Hematopoietic multipotent progenitor cell treated with erythropoietin and hydrocortisone succinate and interleukin-3 and kit ligand, for 15 days (in vitro differentiated cells): Measurements from ENCODE around the gene UNC119.
A peak's percentile ranks its signal among the peaks of the same experiment; 100 is the strongest.
"Not testable (repeated sequence)": the region's sequence is repeated elsewhere in the genome, so short reads cannot be mapped to it uniquely, and the experiment has no call there.

Source experiments
- DNase-seq: peaks from one replicate; pipeline ENCODE4 v3.0.0-alpha.2; 2015; ENCODE audit warnings: low spot score

The UNC119 gene

DNA sequence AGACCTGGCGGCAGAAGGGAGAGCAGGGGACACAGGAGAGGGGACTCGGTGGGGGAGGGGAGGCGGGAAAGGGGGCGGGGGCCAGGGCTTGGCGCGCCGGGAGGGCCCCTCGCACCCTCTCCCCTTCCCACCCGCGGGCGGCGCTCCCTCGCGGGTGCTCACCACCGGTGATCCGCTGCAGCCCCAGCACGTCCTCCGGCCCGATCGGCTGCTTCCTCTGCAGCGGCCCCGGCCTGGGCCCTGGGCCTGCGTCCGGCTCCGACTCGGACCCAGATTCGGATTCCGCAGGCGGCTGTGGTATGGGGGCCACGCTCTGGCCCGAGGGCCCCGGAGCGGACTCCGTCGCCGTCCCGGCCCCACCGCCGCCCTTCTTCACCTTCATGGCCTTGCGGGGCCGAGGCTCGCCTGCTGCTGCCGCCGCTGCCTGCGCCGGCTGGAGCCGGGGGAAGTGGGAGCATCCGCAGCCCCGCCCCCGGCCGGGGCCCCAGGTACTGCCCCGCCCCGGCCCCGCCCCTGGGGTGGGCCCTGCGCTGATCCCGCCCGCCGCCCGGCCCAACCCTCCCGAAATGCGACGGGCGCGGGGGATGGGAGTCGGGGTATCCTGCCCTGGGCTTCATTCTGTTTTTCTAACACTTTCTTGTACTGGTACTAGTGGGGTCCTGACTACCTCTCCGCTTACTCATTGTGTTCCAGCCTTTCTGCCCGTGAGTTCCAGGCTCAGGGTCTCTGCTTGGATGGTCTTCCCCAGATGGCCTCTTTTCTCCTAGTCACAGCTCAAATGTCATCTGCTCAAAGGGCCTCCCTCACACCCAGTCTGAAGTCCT is at the start of gene UNC119:
Gene UNC119 (minus strand): TSS at position 449 of the 824 bp plus-strand sequence. CDS start 67 bp downstream, at position 382.
- peak; percentile 54 for DNase-seq

DNA sequence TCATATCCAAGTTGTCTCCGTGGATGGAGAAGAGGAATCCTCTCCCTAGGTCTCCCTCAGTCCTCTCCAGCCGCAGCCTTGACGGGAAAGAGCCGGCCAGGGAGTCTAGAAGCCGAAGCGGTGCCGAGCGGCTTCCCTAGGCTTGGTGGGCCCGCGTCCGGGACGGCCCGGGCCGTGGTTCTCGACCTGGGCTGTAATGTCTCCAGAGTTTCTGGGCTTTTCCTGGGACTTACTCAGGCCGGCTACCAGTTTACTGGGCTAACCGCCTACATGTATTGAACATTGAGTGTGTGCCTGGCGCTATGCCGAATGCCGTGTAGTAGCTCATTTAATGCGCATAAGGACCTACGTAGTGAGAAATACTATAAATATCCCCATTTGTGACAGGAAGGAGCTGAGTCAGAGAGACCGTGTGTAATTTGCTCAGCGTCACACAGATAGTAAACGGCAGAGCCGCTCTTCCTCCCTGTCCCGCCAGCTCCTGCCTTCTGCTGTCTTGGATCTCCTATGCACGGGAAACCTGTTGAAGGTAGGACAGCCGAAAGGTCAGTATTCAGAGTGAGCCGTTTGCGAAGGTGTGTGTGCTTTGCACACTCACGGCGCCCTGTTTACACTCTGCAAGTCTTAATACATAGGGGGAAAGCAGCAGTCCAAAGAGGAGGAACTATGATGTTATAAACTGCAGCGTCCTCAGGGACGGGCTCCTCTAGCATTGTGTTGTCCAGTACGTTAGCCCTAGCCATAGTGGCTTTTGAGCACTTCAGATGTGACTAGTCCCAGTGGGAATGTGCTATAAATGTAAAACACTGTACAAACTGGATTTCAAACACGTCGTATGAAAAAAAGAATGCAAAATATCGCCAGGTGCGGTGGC is 47.1 kb upstream of the UNC119 start:
- peak; percentile 76 for DNase-seq

DNA sequence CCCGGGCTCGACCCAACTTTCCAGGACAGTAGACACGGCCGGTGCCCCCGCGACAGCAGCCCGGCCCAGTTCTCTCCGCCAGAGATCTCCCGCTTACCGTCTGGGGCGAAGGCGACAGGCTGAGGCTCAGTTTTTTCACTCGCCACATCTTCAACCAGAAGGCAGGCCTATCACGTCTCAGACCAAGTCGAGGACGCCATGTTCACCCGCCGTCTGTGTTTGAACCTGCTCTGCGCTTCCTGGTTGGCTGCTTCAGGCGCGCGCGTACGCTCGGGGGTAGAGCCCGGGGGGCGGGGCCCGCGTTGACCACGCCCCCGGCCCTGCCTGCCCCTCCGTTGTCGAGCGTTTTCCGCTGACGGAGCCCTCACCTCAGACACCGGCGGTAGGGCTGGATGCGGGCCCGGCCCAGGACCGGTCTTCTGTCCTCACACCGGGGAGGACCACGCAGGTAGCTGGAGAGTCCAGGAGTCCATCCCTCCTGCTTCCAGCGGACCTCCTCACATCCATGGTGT is 46.4 kb upstream of the UNC119 start, which contains the start of gene SPAG5:
Gene SPAG5 (minus strand): TSS at position 227 of the 512 bp plus-strand sequence. CDS start 79 bp downstream, at position 148.
- DNase-seq, result peak; percentile 94

DNA sequence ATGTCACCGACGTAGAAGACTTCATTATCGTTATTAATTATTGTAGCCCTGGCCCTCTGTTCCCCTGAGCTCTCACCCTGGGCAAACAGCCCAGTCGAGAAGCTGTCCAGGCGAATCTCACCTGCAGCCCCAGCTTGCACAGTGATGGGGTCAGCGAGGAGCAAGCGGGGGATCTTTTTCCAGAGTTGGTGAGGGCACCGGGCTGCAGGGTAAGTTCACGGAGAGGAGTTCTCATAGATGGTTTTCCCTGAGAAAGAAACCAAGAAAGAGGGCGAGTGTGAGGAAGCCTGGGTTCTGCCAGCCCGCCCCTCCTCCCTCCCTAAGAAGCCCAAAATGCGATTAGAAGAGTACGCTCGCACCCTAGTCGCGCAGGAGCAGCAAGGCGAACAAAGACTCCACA is 46.0 kb upstream of the UNC119 start:
- DNase-seq, result no peak

- no peak for DNase-seq
These were observed 45.4 kb upstream of the UNC119 start for GRCh38 chr17:28597606-28598383.

DNA sequence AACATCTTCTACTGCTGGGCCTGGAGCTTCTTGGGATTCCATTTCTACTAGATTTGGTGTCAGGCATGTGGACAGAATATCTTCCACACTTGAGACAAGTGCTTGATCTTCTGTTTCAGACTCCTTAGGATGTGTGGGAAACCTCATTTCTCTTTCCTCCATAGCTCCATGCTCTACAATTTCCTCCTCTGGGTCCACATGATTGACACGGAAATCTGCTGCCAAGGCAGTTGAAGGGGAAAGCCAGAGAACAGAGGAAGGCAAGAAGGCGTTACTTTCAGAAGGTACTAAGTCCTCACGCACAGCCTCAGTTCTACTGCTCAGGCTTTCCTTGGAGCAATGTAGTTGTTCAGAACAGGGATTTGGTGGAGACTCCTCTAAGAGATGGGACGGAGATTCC is 39.8 kb upstream of the UNC119 start:
- DNase-seq, result no peak

DNA sequence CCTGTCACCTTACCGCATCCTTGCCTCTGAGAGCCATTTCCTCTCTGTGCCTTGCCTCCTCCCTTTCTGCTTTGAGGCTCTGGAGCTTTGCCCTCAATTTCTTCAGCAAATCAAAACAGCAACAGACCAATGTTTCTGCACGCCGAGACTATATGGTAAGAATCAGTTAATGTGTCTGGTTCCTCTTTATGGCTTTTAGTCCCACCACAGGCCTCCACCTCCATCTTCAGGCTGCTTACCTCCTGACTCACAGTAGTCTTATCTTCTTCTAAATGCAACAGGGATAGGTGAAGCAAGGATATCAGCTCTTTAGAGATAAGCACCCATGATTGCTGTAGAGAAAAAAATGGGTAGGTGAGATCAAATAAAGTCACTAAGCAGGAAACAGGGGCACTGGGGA is 33.4 kb upstream of the UNC119 start:
- DNase-seq, result no peak

DNA sequence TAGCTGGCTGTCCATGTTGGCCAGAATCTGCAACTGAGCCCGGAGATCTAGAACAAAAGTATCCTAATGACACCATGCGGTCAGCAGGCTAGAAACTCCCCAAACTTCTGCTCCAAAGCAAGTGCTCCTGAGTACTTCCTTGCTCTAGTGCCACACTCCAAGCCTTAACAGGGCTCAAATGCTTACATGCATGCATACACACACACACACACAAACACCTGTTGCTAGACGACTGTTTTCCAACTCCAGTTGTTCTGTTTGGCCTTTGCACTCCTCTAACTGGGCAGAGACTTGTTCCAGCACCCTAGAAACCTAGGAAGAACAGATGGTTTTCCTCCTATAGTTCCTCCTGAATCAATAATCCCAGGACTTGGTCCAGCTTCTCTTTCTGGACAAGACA is 32.0 kb upstream of the UNC119 start:
- DNase-seq, result no peak

GRCh38 chr17:28582513-28582912 is 30.1 kb upstream of the UNC119 start:
- DNase-seq, result no peak

DNA sequence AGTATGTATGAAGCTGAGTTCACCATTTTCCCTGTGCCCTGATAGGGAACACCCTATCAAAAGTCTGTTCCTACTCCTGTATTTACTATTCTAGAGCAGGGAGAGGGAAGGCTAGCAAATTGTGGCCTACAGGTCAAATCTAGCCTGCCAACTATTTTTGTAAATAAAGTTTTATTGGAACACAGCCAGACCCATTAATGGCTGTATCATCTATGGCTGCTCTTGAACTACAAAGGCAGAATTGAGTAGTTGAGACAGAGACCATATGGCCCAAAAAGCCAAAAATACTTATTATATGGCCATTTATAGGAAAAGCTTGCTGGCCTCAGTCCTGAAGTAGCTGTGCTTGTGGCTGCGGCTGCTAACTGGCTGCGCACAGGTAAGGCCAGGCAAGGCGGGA is 28.5 kb upstream of the UNC119 start:
- DNase-seq, result no peak

DNA sequence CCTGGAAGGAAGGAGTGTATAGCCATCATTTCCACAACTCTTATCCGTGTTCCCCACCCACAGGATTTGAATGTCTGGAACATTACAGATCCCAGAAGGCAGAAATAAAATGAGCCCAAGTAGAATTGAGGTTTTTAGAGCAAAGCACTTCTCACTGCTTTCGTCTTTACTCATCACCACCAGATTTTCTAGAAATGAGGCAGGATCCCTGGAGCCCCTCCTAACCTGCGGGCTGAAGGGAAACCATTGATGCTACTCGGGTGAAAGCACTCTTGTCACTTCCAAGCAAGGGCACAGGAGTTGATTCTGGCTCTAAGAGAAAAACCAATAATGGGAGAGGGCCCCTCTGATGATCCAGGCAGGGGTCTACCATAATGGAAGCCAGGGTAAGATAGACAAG is 27.1 kb upstream of the UNC119 start:
- DNase-seq, result no peak

DNA sequence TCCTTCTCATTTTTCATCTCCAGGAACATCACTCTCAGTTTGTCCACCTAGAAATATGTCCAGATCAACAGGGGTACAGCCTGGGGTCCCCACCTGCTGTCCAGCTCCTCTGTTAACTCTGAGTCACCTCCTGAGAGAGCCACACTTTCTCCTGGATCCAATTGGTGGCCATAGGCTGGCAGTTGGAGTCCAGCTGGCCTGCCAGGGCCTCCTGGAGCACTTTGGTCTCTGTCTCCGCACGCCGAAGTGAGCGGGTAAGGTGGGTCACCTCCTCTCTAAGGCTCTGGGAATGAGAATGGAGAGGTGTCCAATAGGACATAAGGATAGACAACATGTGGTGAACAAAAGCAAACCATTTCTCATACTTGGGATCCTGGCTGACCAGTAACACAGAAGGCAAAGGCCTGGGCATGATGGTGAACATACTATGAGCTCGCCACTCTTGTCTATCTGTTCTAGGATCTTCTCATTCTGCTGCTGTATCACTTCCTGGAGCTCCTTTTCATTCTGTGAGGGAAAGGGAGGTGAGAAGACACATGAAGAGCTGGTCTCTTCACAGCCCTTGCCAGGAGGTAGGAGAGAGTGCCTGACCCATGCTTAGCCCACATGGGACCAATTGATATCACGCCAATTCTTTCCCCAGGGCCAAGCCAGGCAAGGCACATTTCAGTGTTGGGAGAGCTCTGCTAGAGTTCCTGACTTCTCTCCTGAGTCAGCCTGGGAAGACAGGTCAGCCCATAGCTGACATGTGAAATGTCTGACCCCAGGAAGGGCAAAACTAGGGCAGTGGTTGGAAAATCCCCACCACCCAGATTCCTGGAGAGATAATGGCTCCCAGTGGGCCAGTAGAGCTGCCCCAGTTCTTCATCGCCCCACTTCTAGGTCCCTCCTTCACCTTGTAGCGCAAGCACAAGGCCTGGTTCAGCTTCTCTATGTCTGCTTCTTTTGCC is 26.1 kb upstream of the UNC119 start:
- DNase-seq, result no peak

DNA sequence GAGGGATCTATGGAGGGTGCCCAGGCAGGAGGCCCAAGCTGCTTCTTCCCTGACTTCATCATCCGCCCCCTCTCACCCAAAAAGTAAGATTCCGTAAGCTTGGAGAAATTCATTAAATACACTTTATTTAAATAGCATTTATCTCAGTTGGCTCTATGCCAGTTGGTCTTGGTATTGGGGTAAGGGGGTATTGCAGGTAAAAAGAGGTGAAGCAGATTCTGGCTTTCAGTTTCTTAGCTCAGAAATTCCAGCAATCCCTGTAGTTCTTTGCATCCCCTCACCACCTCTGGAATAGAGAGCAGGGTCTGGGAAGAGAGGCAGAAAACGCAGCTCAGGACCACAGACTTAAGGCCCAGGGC is 25.0 kb upstream of the UNC119 start:
- DNase-seq, result peak; percentile 27

DNA sequence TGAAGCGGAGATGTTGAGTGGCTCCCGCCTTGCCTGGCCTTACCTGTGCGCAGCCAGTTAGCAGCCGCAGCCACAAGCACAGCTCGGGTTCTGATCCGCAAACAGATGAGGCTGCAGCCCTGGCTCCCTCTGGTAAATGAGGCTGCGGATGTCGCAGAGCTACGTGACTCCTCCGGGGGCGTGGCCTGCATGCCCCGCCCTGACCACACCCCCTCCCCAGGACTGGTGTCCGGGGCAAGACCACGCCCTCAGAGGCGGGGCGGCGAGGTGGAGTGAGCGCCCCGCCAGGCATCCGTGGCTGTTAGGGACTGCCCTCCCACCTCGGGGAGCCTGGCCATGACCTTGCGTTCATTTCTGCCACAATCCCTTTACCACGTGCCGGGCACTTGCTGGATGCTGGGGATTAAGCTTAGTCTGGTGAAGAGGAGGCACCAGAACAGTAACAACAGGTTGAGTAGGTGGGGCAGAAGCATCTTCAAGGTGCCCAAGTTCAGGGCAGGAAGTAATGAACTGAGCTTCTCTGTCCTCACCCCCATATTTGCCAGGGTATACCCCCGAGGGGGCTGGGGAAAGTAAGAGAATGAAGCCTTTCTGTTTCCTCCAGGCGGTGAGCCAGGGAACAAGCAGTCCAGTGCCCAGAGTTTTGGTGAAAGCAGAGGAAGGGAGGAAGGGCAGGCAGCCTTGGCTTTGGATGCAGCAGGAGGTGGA is 24.5 kb upstream of the UNC119 start, which contains the start of gene ALDOC:
Gene ALDOC (minus strand): TSS at position 138 of the 708 bp plus-strand sequence. CDS start 1,363 bp downstream, outside the sequence.
- peak; percentile 98 for DNase-seq

DNA sequence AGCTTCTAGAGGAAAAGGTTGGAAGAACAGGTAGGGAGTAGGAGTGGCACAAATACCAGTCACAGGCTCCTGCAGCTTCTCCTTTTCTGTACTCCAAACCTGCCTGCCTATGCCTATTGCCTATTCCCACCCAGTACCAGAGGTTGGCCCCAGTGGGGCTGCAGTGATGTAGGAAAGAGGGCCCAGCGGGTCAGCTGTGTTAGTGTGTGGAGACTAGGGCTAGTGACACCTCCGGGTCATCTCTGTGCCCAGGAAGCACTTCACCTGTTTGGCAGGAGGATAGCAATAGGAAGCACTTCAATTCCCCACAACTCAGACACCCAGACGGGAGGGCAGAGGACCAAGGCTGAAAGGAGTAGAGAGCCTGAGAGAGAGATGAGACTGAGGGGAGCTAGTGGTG is 23.6 kb upstream of the UNC119 start:
- DNase-seq, result not testable (repeated sequence)

- peak; percentile 70 for DNase-seq
These were observed 22.8 kb upstream of the UNC119 start for GRCh38 chr17:28575126-28575795.

- no peak for DNase-seq
These were observed 22.1 kb upstream of the UNC119 start for GRCh38 chr17:28574526-28574925.

- DNase-seq, result no peak
These were observed 21.6 kb upstream of the UNC119 start for GRCh38 chr17:28573966-28574480.

DNA sequence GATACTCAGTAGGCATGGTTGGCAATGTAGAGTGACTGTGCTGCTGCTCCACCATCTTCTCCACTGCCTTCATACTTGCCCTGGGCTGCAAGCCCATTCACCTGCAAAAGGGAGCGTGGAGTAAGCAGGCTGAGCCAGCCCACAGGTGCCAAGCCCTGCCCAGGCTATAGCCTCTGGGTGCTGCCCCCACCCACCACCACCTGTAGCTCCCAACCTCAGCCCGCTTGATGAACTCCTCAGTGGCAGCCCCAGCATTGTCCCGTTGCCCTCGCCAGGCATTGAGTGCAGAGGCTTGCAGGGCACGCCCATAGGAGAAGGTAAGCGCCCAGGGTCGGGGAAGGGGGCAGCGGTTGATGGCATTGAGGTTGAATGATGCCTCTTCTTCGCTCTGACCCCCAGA is 21.1 kb upstream of the UNC119 start:
- no peak for DNase-seq
